ENCODE results near the gene HOMER2.

The HOMER2 gene

GRCh38 chr15:82864967-82865366 is 87.6 kb downstream of the HOMER2 start:
- H3K4me3 ChIP-seq (ENCODE audit: control insufficient read depth, low read depth, low read length) = no peak overlapping the region
- no peak for DNase-seq (ENCODE audit: low read depth)
- TF ChIP-seq, protein P1, sequence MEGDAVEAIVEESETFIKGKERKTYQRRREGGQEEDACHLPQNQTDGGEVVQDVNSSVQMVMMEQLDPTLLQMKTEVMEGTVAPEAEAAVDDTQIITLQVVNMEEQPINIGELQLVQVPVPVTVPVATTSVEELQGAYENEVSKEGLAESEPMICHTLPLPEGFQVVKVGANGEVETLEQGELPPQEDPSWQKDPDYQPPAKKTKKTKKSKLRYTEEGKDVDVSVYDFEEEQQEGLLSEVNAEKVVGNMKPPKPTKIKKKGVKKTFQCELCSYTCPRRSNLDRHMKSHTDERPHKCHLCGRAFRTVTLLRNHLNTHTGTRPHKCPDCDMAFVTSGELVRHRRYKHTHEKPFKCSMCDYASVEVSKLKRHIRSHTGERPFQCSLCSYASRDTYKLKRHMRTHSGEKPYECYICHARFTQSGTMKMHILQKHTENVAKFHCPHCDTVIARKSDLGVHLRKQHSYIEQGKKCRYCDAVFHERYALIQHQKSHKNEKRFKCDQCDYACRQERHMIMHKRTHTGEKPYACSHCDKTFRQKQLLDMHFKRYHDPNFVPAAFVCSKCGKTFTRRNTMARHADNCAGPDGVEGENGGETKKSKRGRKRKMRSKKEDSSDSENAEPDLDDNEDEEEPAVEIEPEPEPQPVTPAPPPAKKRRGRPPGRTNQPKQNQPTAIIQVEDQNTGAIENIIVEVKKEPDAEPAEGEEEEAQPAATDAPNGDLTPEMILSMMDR (IDR thresholded peaks at IDR 0.05; ENCODE audit: control insufficient read depth, insufficient read depth, low read depth, low read length, missing control alignments) = no peak

DNA sequence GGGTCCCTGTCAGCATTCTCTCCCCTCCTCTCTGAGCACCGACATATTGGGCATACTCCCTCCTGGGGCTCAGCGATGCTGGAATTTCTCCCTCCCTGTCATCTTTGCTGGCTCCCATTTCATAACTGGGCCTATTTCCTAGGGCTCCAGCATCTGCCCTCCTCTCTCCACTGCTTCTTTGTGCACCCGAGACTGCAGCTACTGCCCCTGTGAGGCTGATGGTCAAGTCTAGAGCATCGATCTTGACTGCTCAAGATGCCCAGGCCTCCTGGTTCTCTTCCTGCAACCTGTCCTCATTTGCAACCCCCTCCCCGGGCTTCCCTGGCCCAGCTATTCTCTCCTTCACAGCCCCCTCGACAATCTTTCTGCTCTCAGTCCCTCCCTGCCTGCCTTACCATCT is 89.6 kb downstream of the HOMER2 start:
- TF ChIP-seq, protein P1 (IDR thresholded peaks at IDR 0.05; ENCODE audit: control insufficient read depth, insufficient read depth, low read depth, low read length, missing control alignments) = no peak
- no peak overlapping the region for H3K4me3 ChIP-seq (ENCODE audit: control insufficient read depth, low read depth, low read length)
- no peak for DNase-seq (ENCODE audit: low read depth)

GRCh38 chr15:82858932-82859331 is 93.6 kb downstream of the HOMER2 start:
- DNase-seq (ENCODE audit: low read depth) = no peak
- H3K4me3 ChIP-seq (ENCODE audit: control insufficient read depth, low read depth, low read length) = no peak overlapping the region
- TF ChIP-seq, protein P1 (IDR thresholded peaks at IDR 0.05; ENCODE audit: control insufficient read depth, insufficient read depth, low read depth, low read length, missing control alignments) = no peak

DNA sequence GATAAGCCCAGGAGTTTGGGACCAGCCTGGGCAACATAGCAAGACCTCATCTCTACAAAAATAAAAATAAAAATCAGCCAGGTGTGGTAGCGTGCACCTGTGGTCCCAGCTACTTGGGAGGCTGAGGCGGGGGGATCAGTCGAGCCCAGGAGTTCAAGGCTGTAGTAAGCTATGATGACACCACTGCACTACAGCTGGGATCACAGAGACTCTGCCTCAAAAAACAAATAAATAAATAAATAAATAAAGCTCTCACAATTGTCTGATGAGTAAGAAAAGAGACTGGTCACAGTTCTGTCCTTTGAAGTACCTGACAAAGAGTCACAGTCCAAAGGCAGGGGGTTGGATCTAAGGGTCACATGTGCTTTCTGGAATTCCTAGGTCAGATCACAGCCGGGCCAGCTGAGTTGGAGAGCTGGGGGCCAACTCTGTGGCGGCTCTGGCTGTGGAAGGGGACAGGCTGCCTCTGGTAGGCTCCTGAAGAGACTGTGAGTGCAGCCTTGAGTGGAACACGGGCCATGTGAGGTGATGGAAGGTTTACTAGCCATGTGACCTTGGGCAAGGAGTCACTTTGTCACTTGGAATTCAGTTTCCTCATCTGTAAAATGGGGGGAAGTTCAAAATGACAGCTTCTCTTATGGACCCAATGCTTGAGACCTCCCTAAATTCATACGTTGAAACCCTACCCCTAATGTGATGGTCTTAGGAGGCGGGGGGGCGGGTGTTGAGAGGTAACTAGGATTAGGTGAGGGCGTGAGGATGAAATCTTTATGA is 95.9 kb downstream of the HOMER2 start:
- TF ChIP-seq, protein P1 (IDR thresholded peaks at IDR 0.05; ENCODE audit: control insufficient read depth, insufficient read depth, low read depth, low read length, missing control alignments) = no peak
- DNase-seq (ENCODE audit: low read depth) = no peak
- H3K4me3 ChIP-seq (ENCODE audit: control insufficient read depth, low read depth, low read length) = no peak overlapping the region

- no peak overlapping the region for H3K4me3 ChIP-seq (ENCODE audit: control insufficient read depth, low read depth, low read length)
- TF ChIP-seq, protein P1 (IDR thresholded peaks at IDR 0.05; ENCODE audit: control insufficient read depth, insufficient read depth, low read depth, low read length, missing control alignments) = no peak
- no peak for DNase-seq (ENCODE audit: low read depth)
These were observed 97.0 kb downstream of the HOMER2 start for GRCh38 chr15:82855286-82856100.

DNA sequence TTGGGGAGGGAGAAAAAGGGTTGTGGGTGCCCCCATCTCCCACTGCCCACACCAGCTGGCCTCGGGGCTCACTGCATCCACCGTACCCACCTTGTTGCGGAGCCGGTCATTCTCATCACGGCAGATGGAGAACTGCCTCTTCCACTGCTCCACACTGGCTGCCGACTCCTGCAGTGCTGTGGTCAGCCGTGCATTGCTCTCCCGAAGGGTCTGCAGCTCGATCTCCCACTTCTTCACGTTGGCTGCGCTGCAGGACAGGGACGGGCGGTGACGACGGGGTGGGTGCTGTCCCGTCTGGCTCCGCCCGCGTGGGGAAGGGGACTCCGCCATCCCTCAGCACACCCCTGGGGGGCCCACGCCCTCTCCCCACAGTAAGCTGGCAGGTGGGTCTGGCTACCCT is 98.0 kb downstream of the HOMER2 start:
- no peak overlapping the region for H3K4me3 ChIP-seq (ENCODE audit: control insufficient read depth, low read depth, low read length)
- DNase-seq (ENCODE audit: low read depth) = no peak
- TF ChIP-seq, protein P1 (IDR thresholded peaks at IDR 0.05; ENCODE audit: control insufficient read depth, insufficient read depth, low read depth, low read length, missing control alignments) = no peak

Data from AG09309 (cell line).